HCT116 (cell line): Measurements from ENCODE around the gene AXIN2. TPM values are rescaled to one million over a fixed set of nuclear protein-coding genes. Genes with fewer than 3 reads are reported as not detected.

Source experiments
- ATAC-seq: fragments of 200-7000 bp; cut with Tn5 transposase; 2 replicates; pipeline ENCODE4 v1.9.1; 2020; ENCODE audit warnings: mild to moderate bottlenecking, moderate library complexity
- BruUV-seq: library from RNA; stranded (reverse); fragments of 400-500 nt; replicated peaks from 2 replicates; lab custom pipeline; 2021; lab: Mats Ljungman, UMichigan
- CTCF ChIA-PET: fragments of 300-600 bp; sonication (Branson Sonifier 250); formaldehyde crosslinking; loops from one replicate; lab custom pipeline; 2021; ENCODE audit warnings: antibody characterized with exemption; lab: Charles Lee
- POLR2A ChIA-PET: fragments of 300-600, 350-600 bp; sonication (Branson Sonifier 250); formaldehyde crosslinking; loops from one replicate; lab custom pipeline; 2021; ENCODE audit warnings: antibody characterized with exemption; lab: Charles Lee
- RAD21 ChIA-PET, 2 experiments: fragments of 300-600 bp; sonication (Branson Sonifier 250); formaldehyde crosslinking; loops; one replicate each; lab custom pipeline; 2023; ENCODE audit warnings: low total read pairs in 2 of 2; ENCODE audit not compliant: uncharacterized antibody in 2 of 2, unreplicated experiment in 2 of 2, low non-redundant PET in 1 of 2; lab: Charles Lee
- DNase-seq: peaks from one replicate; pipeline ENCODE4 v3.0.0-alpha.2; 2010; ENCODE audit warnings: low read depth, low spot score
- H2AFZ ChIP-seq: fragments of 200-600 bp; shearing (Covaris generic), sonication (generic); 2 replicates; pipeline ENCODE4 v1.6.1; 2017; ENCODE audit warnings: low read depth, mixed run types, mixed read lengths, antibody characterized with exemption, low read length; ENCODE audit not compliant: poor library complexity, severe bottlenecking
- H3K27ac ChIP-seq: 2 replicates; pipeline ENCODE4 v1.5.1; 2012; ENCODE audit warnings: low read depth, low read length
- H3K27me3 ChIP-seq: fragments of 200-600 bp; sonication (generic); 2 replicates; pipeline ENCODE4 v1.6.1; 2016; ENCODE audit warnings: mixed run types, low read length, mixed read lengths; ENCODE audit not compliant: insufficient read depth
- H3K36me3 ChIP-seq, 2 experiments: fragments of 200-500 bp in 1 of 2; fragments of 200-600 bp in 1 of 2; sonication (Bioruptor generic) in 1 of 2; sonication (generic) in 1 of 2; 2 replicates each; pipeline versions ENCODE4 v1.5.1 to v1.6.1; 2014 to 2016; ENCODE audit warnings: low read length in 2 of 2, inconsistent platforms in 1 of 2, mixed read lengths in 1 of 2, mixed run types in 1 of 2; ENCODE audit not compliant: insufficient read depth in 2 of 2, control insufficient read depth in 1 of 2
- H3K4me1 ChIP-seq, 2 experiments: fragments of 200-600 bp in 1 of 2; sonication (generic) in 1 of 2; 2 replicates each; pipeline versions ENCODE4 v1.5.1 to v1.6.1; 2012 to 2017; ENCODE audit warnings: low read length in 2 of 2, inconsistent platforms in 1 of 2, mild to moderate bottlenecking in 1 of 2, mixed read lengths in 1 of 2, mixed run types in 1 of 2, moderate library complexity in 1 of 2; ENCODE audit not compliant: insufficient read depth in 2 of 2, control insufficient read depth in 1 of 2
- H3K4me2 ChIP-seq: fragments of 200-600 bp; sonication (generic); 2 replicates; pipeline ENCODE4 v1.6.1; 2017; ENCODE audit warnings: mixed run types, low read length, mixed read lengths
- H3K4me3 ChIP-seq, 2 experiments: fragments of 200-600 bp in 1 of 2; sonication (generic) in 1 of 2; replicated peaks in 1 of 2; 2 replicates each; pipeline ENCODE4 v1.5.1; 2011 to 2016; ENCODE audit warnings: low read length in 2 of 2, control low read depth in 1 of 2, low read depth in 1 of 2, mild to moderate bottlenecking in 1 of 2, mixed read lengths in 1 of 2, mixed run types in 1 of 2
- H3K79me2 ChIP-seq: fragments of 200-600 bp; sonication (generic); 2 replicates; pipeline ENCODE4 v1.6.1; 2017; ENCODE audit warnings: mild to moderate bottlenecking, mixed run types, low read length, moderate library complexity, mixed read lengths; ENCODE audit not compliant: insufficient read depth
- H3K9ac ChIP-seq: fragments of 200-600 bp; sonication (generic); 2 replicates; pipeline ENCODE4 v1.6.1; 2016; ENCODE audit warnings: low read length, mixed read lengths
- H3K9me2 ChIP-seq: fragments of 200-600 bp; sonication (generic), shearing (Covaris generic); 2 replicates; pipeline ENCODE4 v1.6.1; 2017; ENCODE audit warnings: mixed run types, mild to moderate bottlenecking, moderate library complexity; ENCODE audit not compliant: insufficient read depth
- H3K9me3 ChIP-seq, 2 experiments: fragments of 200-500 bp in 1 of 2; fragments of 200-600 bp in 1 of 2; sonication (Bioruptor generic) in 1 of 2; sonication (generic) in 1 of 2; 2 replicates each; pipeline ENCODE4 v1.6.1; 2014 to 2017; ENCODE audit warnings: low read length in 2 of 2, mixed read lengths in 2 of 2, inconsistent platforms in 1 of 2, low read depth in 1 of 2, mild to moderate bottlenecking in 1 of 2, mixed run types in 1 of 2, moderate library complexity in 1 of 2; ENCODE audit not compliant: control insufficient read depth in 1 of 2, insufficient read depth in 1 of 2
- H4K20me1 ChIP-seq: fragments of 200-600 bp; sonication (generic), shearing (Covaris generic); 2 replicates; pipeline ENCODE4 v1.6.1; 2017; ENCODE audit warnings: mixed run types, mild to moderate bottlenecking, moderate library complexity; ENCODE audit not compliant: insufficient read depth
- ATF3 ChIP-seq: IDR thresholded peaks from 2 replicates; pipeline ENCODE4 v1.6.1; 2012
- CTCF ChIP-seq, 3 experiments: fragments of 200-600 bp in 1 of 3; sonication (generic) in 1 of 3; IDR thresholded peaks in 2 of 3; conservative IDR thresholded peaks in 1 of 3; 2 replicates each; pipeline ENCODE4 v1.5.1; 2012 to 2017; ENCODE audit warnings: low read depth in 2 of 3, low read length in 2 of 3, antibody characterized with exemption in 1 of 3, borderline replicate concordance in 1 of 3, control low read depth in 1 of 3, mild to moderate bottlenecking in 1 of 3, mixed read lengths in 1 of 3, mixed run types in 1 of 3, moderate library complexity in 1 of 3; ENCODE audit not compliant: insufficient read depth in 1 of 3
- EGR1 ChIP-seq: IDR thresholded peaks from 2 replicates; pipeline ENCODE4 v1.6.1; 2012; ENCODE audit warnings: low read depth
- ELF1 ChIP-seq: IDR thresholded peaks from 2 replicates; pipeline ENCODE4 v1.6.1; 2012; ENCODE audit warnings: low read depth, borderline replicate concordance
- EZH2 ChIP-seq: fragments of 200-600 bp; sonication (generic); IDR thresholded peaks from 2 replicates; pipeline ENCODE4 v1.6.1; 2017; ENCODE audit warnings: antibody characterized with exemption, mixed run types
- EZH2phosphoT487 ChIP-seq: fragments of 200-600 bp; IDR thresholded peaks from 2 replicates; pipeline ENCODE4 v1.6.1; 2018; ENCODE audit warnings: antibody characterized with exemption, borderline replicate concordance
- FOSL1 ChIP-seq: IDR thresholded peaks from 2 replicates; pipeline ENCODE4 v1.6.1; 2012; ENCODE audit warnings: low read depth
- JUND ChIP-seq: IDR thresholded peaks from 2 replicates; pipeline ENCODE4 v1.6.1; 2012
- MAX ChIP-seq: IDR thresholded peaks from 2 replicates; pipeline ENCODE4 v1.6.1; 2012
- POLR2A ChIP-seq: IDR thresholded peaks from 2 replicates; pipeline ENCODE4 v1.7.0; 2011; ENCODE audit warnings: borderline replicate concordance; ENCODE audit not compliant: insufficient read depth, insufficient read length; ENCODE audit errors: extremely low read depth
- POLR2AphosphoS5 ChIP-seq: IDR thresholded peaks from 2 replicates; pipeline ENCODE4 v1.6.1; 2011; ENCODE audit warnings: mild to moderate bottlenecking, low read depth, low read length, moderate library complexity
- RAD21 ChIP-seq: IDR thresholded peaks from 2 replicates; pipeline ENCODE4 v1.6.1; 2012; ENCODE audit warnings: low read depth, mild to moderate bottlenecking
- REST ChIP-seq: IDR thresholded peaks from 2 replicates; pipeline ENCODE4 v1.6.1; 2012; ENCODE audit warnings: low read depth
- SIN3A ChIP-seq: IDR thresholded peaks from 2 replicates; pipeline ENCODE4 v1.6.1; 2012; ENCODE audit warnings: low read depth
- SP1 ChIP-seq: IDR thresholded peaks from 2 replicates; pipeline ENCODE4 v1.6.1; 2012; ENCODE audit warnings: low read depth
- TCF7L2 ChIP-seq: IDR thresholded peaks from 2 replicates; pipeline ENCODE4 v1.7.0; 2011; ENCODE audit warnings: borderline replicate concordance, inconsistent platforms; ENCODE audit not compliant: insufficient read depth, insufficient read length; ENCODE audit errors: extremely low read depth
- YY1 ChIP-seq: IDR thresholded peaks from 2 replicates; pipeline ENCODE4 v1.6.1; 2011; ENCODE audit warnings: low read length, low read depth, moderate library complexity, mild to moderate bottlenecking; ENCODE audit not compliant: insufficient replicate concordance; ENCODE audit errors: extremely low read depth
- ZBTB33 ChIP-seq: IDR thresholded peaks from 2 replicates; pipeline ENCODE4 v1.6.1; 2011; ENCODE audit warnings: mild to moderate bottlenecking, low read length, moderate library complexity; ENCODE audit not compliant: insufficient replicate concordance; ENCODE audit errors: extremely low read depth
- ZFX ChIP-seq: fragments of 450-650 bp; IDR thresholded peaks from 2 replicates; pipeline ENCODE4 v1.6.1; 2017
- ZNF274 ChIP-seq: fragments of 200-500 bp; sonication (Bioruptor generic); IDR thresholded peaks from 2 replicates; pipeline ENCODE4 v1.6.1; 2014; ENCODE audit warnings: mild to moderate bottlenecking, low read depth, low read length, inconsistent platforms
- intact Hi-C: fragments of 100-400 bp; cut with micrococcal nuclease; formaldehyde crosslinking; loops from 2 replicates; pipeline ENCODE4 v1.10.0; 2022
- total RNA-seq: library from RNA; stranded (reverse); gene quantifications from one replicate; pipeline ENCODE4 v1.2.1, GENCODE V29; 2021; ENCODE audit not compliant: unreplicated experiment

AXIN2 gene
- total RNA-seq, 1 experiment from 2014 or later, result 7.1 TPM

GRCh38 chr17:65483438-65483837 lies 78.0 kb downstream of the AXIN2 start:
- no peaks in the 10 kb centered on the region for H4K20me1 ChIP-seq
- TF ChIP-seq SP1 (no peak), ZFX (no peak), JUND (no peak), TCF7L2 (no peak), EZH2 (no peak), REST (no peak), MAX (no peak), ELF1 (no peak), CTCF (IDR thresholded peaks at IDR 0.05 in 2 of 3, conservative IDR thresholded peaks at IDR 0.05 in 1 of 3; ENCODE audit: borderline replicate concordance in 1 of 3, insufficient read depth in 1 of 3, low read depth in 2 of 3, low read length in 2 of 3) (no peak), POLR2A (no peak), FOSL1 (no peak), POLR2AphosphoS5 (no peak), SIN3A (no peak), EGR1 (no peak), YY1 (no peak), ZBTB33 (no peak), RAD21 (no peak), ZNF274 (no peak), EZH2phosphoT487 (no peak), ATF3 (no peak)
- TF ChIP-seq, all 23 proteins: peak for 0
- Histone ChIP-seq H3K9me3 (no peaks in the 10 kb centered on the region), H3K9ac (no peak overlapping the region), H3K27me3 (peaks cover 6% of the 10 kb centered on the region; the same call in 1 of the 2 replicates), H3K36me3 (no peaks in the 10 kb centered on the region), H3K4me2 (no peak overlapping the region), H3K79me2 (no peaks in the 10 kb centered on the region), H3K4me3 (no peak overlapping the region), H3K9me2 (no peaks in the 10 kb centered on the region), H3K27ac (no peak overlapping the region), H3K4me1 (no peaks in the 10 kb centered on the region), H2AFZ (no peak overlapping the region)
- intact Hi-C loops, result no loop called here
- no TSS peak for BruUV-seq
- ATAC-seq (no peak), DNase-seq (no peak)
- ChIA-PET RAD21 (no interaction called here), POLR2A (no interaction called here), CTCF (interaction anchor here (0.6 kb wide), 1 partner anchor 172 kb away, joined by 3 read pairs; no protein-coding TSS in a partner anchor)
